ENCODE measurements around the gene ZNF853.

GRCh38 chr7:6642861-6643640 is 27.6 kb downstream of the ZNF853 start:
- TF ChIP-seq POLR2A (IDR thresholded peaks at IDR 0.05; ENCODE audit: low read depth, low read length): no peak
- TF ChIP-seq SPI1 (IDR thresholded peaks at IDR 0.05; ENCODE audit: low read depth, low read length): no peak
- TF ChIP-seq POLR2AphosphoS5 (IDR thresholded peaks at IDR 0.05; ENCODE audit: low read depth, low read length): no peak

Data from GM12891 (cell line).